ENCODE data around the gene CRCP.

The CRCP gene

DNA sequence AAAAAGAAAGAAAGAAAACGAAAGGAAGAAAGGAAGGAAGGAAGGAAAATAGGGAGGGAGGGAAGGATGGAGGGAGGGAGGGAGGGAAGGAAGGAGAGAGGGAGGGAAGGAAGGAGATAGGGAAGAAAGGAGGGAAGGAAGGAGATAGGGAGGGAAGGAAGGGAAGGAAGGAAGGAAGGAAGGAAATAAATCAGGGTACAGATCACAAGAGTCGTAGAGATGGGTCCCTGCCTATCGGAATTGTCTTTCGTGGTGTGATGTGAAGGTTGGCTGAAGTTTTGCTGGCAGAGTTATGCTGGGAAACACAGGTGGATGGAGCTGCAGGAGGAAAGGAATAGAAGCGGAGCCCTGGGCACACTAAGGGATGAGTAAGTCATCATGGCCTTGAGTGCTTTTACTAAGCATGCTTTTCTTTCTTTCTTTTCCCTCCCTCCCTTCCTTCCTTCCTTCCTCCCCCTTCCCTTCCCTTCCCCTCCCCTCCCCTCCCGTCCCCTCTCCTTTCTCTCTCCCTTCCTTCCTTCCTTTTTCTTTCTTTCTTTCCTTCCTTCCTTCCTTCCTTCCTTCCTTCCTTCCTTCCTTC is 78.6 kb downstream of the CRCP start:
- DNase-seq = no peak

DNA sequence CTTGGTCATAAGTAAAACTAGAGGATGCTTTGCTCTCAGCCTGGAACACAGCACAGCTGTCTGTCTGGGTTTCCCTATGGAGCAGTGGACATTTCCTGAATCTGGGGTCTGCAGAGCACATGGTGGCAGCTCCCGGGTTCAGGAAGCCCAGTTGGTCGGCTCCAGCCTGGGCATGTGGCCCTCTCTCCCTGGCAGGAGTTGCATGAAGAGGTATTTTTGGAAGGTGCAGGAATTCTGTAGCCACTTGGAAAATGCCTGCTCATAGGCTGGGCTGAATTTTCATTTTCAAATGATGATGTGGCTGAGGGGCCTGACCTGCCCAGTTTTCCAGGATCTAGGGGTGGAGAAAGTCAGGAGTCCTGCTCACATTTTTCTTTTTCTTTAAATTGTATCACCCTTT is 83.8 kb downstream of the CRCP start:
- peak; percentile 24 for DNase-seq

DNA sequence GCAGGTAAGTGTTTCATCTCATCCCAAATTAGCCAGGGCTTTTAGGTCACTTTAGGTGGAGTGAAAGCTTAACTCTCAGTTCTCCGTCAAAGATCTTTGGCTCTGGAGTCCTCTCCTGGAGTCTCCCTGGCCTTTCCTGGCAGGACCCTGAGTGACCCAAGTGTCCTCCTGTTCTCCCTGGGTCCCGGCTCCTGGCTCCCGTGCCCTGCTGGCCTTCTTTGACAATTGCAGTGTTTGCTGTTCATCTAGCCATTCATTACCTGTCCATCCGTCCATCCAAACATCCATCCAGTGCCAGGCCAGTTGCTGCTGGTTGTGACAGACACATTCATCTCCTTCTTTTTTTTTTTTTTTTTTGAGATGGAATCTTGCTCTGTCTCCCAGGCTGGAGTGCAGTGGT is 84.3 kb downstream of the CRCP start:
- peak; percentile 57 for DNase-seq

DNA sequence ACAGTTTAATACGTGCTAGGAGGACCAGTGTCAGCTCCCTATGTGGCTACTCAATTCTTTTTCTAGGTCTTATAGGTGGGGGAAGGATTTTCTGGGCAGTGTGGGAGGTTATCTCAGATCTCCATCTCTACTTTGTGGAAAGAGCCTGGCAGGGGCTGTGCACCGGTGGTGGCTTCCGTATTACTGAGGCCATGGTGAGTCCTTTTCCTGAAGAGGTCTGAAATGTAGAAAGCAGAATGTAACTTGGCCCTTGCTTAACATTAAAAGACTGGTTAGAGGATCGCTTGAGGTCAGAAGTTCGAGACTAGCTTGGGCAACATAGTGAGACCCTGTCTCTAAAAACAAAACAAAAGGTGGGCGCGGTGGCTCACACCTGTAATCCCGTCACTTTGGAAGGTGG is 87.8 kb downstream of the CRCP start:
- peak; percentile 51 for DNase-seq

All from activated effector memory CD4-positive, alpha-beta T cell treated with anti-CD3 and anti-CD28 coated beads, Interleukin-2, amount 50 U/mL, for 16 hours (primary cell).